ENCODE results near the gene ARHGEF17.

DNA sequence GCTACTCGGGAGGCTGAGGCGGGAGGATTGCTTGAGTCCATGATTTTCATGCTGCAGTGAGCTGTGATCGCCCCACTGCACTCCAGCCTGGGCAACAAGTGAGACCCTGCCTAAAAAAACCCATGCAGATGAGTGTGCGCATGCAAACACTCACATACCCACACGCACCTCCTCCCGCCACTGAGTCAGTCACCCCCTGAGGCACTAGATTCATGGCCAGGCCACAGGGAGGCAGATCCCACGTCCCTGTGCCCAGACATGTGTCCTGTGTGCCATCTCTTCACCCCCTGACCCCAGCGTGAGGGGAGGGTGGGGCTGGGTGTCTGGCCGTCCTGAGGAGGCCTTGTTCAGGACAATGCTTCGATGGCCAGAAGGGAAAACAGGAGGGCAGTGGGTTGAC lies 83.6 kb downstream of the ARHGEF17 start:
- TF ChIP-seq POLR2A (IDR thresholded peaks at IDR 0.05; ENCODE audit: low read length) (no peak), GATA1 (IDR thresholded peaks at IDR 0.05; ENCODE audit: low read depth, low read length) (no peak)

Data from erythroblast (primary cell).